Stimulated activated CD4-positive, alpha-beta T cell treated with anti-CD3 and anti-CD28 coated beads, Interleukin-2, amount 100 ng/mL, for 4 hours (primary cell): ENCODE measurements around the gene IGFL1.
"Not testable (repeated sequence)": the region's sequence is repeated elsewhere in the genome, so short reads cannot be mapped to it uniquely, and the experiment has no call there.

Experiments
- DNase-seq: peaks from one replicate; pipeline ENCODE4 v3.0.0-alpha.2; 2020; ENCODE audit warnings: low read depth

IGFL1 gene

GRCh38 chr19:46229442-46229841 lies at the start of gene IGFL1:
TSS of gene IGFL1 (plus strand) at chr19:46229742. CDS start at chr19:46229775, 33 bp downstream.
- DNase-seq = no peak

- no peak for DNase-seq
Measured at GRCh38 chr19:46180701-46181387, 48.7 kb upstream of the IGFL1 start.

- no peak for DNase-seq
Measured at GRCh38 chr19:46181388-46181779, 48.2 kb upstream of the IGFL1 start.

- no peak for DNase-seq
Measured at GRCh38 chr19:46182476-46182875, 47.1 kb upstream of the IGFL1 start.

- not testable (repeated sequence) for DNase-seq
Measured at GRCh38 chr19:46184775-46185710, 44.5 kb upstream of the IGFL1 start.

GRCh38 chr19:46186101-46186716 lies 43.3 kb upstream of the IGFL1 start:
- no peak for DNase-seq

- DNase-seq = no peak
Measured at GRCh38 chr19:46186717-46187101, 42.8 kb upstream of the IGFL1 start.

GRCh38 chr19:46189971-46190888 lies 39.3 kb upstream of the IGFL1 start:
- no peak for DNase-seq

- DNase-seq = no peak
Measured at GRCh38 chr19:46191356-46191755, 38.2 kb upstream of the IGFL1 start.

- no peak for DNase-seq
Measured at GRCh38 chr19:46191972-46192371, 37.6 kb upstream of the IGFL1 start.

- DNase-seq = not testable (repeated sequence)
Measured at GRCh38 chr19:46192626-46192991, 36.9 kb upstream of the IGFL1 start.

- no peak for DNase-seq
Measured at GRCh38 chr19:46192992-46193650, 36.4 kb upstream of the IGFL1 start.

- DNase-seq = no peak
Measured at GRCh38 chr19:46193678-46194077, 35.9 kb upstream of the IGFL1 start.

GRCh38 chr19:46195104-46195503 lies 34.4 kb upstream of the IGFL1 start:
- no peak for DNase-seq

- not testable (repeated sequence) for DNase-seq
Measured at GRCh38 chr19:46195919-46196318, 33.6 kb upstream of the IGFL1 start.

GRCh38 chr19:46196410-46197124 lies 33.0 kb upstream of the IGFL1 start:
- no peak for DNase-seq

- DNase-seq = no peak
Measured at GRCh38 chr19:46197314-46198070, 32.0 kb upstream of the IGFL1 start.

- no peak for DNase-seq
Measured at GRCh38 chr19:46198756-46199155, 30.8 kb upstream of the IGFL1 start.

- DNase-seq = no peak
Measured at GRCh38 chr19:46201454-46202310, 27.9 kb upstream of the IGFL1 start.
